ENCODE data around the gene BCAS4. TPM values are rescaled to one million over a fixed set of nuclear protein-coding genes. Genes with fewer than 3 reads are reported as not detected.
A peak's percentile ranks its signal among the peaks of the same experiment; 100 is the strongest.

Gene BCAS4
- total and polyA plus RNA-seq, 2 experiments from 2014 or later, result 22.2 to 24.8 TPM

DNA sequence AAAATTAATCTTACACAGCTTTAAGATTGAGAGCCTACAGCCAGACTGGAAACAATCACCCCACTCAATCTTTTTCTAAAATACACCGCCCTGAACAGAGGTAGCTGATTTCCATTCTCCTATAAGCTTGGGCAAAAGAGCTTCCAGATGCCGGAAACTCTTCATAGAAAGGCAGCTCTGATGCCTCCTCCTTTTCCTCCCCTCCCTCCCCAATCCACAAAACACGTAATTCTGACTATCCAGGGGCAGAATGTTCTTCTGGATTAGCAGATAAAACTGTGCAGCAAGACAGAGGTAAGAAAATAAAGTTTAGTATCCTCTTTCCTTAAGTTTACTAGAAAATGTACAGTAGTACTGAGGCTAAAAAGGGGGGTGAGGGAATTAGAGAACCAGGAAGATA, 120.6 kb downstream of the BCAS4 start (continued):
- TF ChIP-seq STAT1 (IDR thresholded peaks at IDR 0.05; ENCODE audit: unreplicated experiment) (no peak), NANOG (IDR thresholded peaks at IDR 0.05; ENCODE audit: borderline replicate concordance) (no peak), EZH2phosphoT487 (IDR thresholded peaks at IDR 0.05; ENCODE audit: unreplicated experiment) (no peak), ZNF331 (CRISPR knock-in tag; IDR thresholded peaks at IDR 0.05; ENCODE audit: low read depth) (no peak), EZH2 (IDR thresholded peaks at IDR 0.05; ENCODE audit: low read depth, unreplicated experiment) (no peak), JUNB (IDR thresholded peaks at IDR 0.05; ENCODE audit: unreplicated experiment) (no peak), POLR2AphosphoS5 (IDR thresholded peaks at IDR 0.05; ENCODE audit: low read depth) (no peak), ZNF114 (CRISPR knock-in tag; IDR thresholded peaks at IDR 0.05) (no peak)

DNA sequence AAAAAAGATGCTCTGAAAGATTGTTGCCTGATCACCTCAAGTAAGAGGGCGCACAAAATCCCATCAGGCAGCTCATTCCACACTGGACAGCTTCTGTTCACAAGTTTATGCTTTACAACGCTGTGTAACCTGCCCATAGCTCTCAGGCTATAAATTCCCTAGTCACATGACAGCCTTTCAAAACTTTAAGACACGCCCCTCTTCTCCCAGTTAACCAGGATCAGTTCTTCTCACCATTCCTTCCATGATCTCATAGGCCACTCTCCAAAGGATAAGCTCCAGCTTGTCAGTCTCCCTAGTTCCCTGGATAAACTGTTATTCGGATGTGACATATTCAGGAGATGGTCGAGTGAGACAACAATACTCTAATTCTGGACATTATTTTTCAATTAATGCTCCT, 121.4 kb downstream of the BCAS4 start:
- H3K4me3 ChIP-seq, result no peak overlapping the region
- peak overlapping the region; percentile 13; the same call in 1 of the 2 replicates for H3K4me2 ChIP-seq
- H3K27ac Mint-ChIP-seq, result no peak overlapping the region
- peaks cover 46% of the 10 kb centered on the region; the same call in 2 of the 3 replicates for H3K36me3 Mint-ChIP-seq (ENCODE audit: low read depth)
- peaks cover 56% of the 10 kb centered on the region for H3K4me1 ChIP-seq (ENCODE audit: insufficient read depth)
- no peaks in the 10 kb centered on the region; the same call in 1 of the 2 replicates for H3K36me3 ChIP-seq (ENCODE audit: insufficient read depth)
- H3K27me3 Mint-ChIP-seq (ENCODE audit: insufficient read depth, low read depth, poor library complexity), result peaks cover 6% of the 10 kb centered on the region
- no peaks in the 10 kb centered on the region for H3F3A ChIP-seq (replicated peaks; ENCODE audit: low read depth)
- H3K9me3 Mint-ChIP-seq, result no peaks in the 10 kb centered on the region
- DNase-seq (ENCODE audit: low spot score) (peak; percentile 52), ATAC-seq (peak; percentile 42)
- H3K9me2 ChIP-seq (ENCODE audit: insufficient read depth), result no peaks in the 10 kb centered on the region
- no peak overlapping the region for H3K27ac ChIP-seq (ENCODE audit: low read depth)
- no peak overlapping the region for H3K4me3 Mint-ChIP-seq
- no peaks in the 10 kb centered on the region for H3K27me3 ChIP-seq (ENCODE audit: insufficient read depth)
- H4K20me1 ChIP-seq (replicated peaks; ENCODE audit: insufficient read depth), result peaks cover 96% of the 10 kb centered on the region
- H2AFZ ChIP-seq, result no peak overlapping the region
- H3K79me2 ChIP-seq (replicated peaks; ENCODE audit: insufficient read depth), result peaks cover 100% of the 10 kb centered on the region
- peaks cover 61% of the 10 kb centered on the region for H3K4me1 Mint-ChIP-seq
- TF ChIP-seq ZNF331 (CRISPR knock-in tag; IDR thresholded peaks at IDR 0.05; ENCODE audit: low read depth) (no peak), JUNB (IDR thresholded peaks at IDR 0.05; ENCODE audit: unreplicated experiment) (no peak), ZNF114 (CRISPR knock-in tag; IDR thresholded peaks at IDR 0.05) (no peak), CREB1 (CRISPR knock-in tag; IDR thresholded peaks at IDR 0.05; ENCODE audit: low read depth) (no peak), NANOG (IDR thresholded peaks at IDR 0.05; ENCODE audit: borderline replicate concordance) (no peak), STAT1 (IDR thresholded peaks at IDR 0.05; ENCODE audit: unreplicated experiment) (no peak), EZH2 (IDR thresholded peaks at IDR 0.05; ENCODE audit: low read depth, unreplicated experiment) (no peak), EZH2phosphoT487 (IDR thresholded peaks at IDR 0.05; ENCODE audit: unreplicated experiment) (no peak), POLR2AphosphoS5 (IDR thresholded peaks at IDR 0.05; ENCODE audit: low read depth) (no peak)
- TF ChIP-seq, protein P1, sequence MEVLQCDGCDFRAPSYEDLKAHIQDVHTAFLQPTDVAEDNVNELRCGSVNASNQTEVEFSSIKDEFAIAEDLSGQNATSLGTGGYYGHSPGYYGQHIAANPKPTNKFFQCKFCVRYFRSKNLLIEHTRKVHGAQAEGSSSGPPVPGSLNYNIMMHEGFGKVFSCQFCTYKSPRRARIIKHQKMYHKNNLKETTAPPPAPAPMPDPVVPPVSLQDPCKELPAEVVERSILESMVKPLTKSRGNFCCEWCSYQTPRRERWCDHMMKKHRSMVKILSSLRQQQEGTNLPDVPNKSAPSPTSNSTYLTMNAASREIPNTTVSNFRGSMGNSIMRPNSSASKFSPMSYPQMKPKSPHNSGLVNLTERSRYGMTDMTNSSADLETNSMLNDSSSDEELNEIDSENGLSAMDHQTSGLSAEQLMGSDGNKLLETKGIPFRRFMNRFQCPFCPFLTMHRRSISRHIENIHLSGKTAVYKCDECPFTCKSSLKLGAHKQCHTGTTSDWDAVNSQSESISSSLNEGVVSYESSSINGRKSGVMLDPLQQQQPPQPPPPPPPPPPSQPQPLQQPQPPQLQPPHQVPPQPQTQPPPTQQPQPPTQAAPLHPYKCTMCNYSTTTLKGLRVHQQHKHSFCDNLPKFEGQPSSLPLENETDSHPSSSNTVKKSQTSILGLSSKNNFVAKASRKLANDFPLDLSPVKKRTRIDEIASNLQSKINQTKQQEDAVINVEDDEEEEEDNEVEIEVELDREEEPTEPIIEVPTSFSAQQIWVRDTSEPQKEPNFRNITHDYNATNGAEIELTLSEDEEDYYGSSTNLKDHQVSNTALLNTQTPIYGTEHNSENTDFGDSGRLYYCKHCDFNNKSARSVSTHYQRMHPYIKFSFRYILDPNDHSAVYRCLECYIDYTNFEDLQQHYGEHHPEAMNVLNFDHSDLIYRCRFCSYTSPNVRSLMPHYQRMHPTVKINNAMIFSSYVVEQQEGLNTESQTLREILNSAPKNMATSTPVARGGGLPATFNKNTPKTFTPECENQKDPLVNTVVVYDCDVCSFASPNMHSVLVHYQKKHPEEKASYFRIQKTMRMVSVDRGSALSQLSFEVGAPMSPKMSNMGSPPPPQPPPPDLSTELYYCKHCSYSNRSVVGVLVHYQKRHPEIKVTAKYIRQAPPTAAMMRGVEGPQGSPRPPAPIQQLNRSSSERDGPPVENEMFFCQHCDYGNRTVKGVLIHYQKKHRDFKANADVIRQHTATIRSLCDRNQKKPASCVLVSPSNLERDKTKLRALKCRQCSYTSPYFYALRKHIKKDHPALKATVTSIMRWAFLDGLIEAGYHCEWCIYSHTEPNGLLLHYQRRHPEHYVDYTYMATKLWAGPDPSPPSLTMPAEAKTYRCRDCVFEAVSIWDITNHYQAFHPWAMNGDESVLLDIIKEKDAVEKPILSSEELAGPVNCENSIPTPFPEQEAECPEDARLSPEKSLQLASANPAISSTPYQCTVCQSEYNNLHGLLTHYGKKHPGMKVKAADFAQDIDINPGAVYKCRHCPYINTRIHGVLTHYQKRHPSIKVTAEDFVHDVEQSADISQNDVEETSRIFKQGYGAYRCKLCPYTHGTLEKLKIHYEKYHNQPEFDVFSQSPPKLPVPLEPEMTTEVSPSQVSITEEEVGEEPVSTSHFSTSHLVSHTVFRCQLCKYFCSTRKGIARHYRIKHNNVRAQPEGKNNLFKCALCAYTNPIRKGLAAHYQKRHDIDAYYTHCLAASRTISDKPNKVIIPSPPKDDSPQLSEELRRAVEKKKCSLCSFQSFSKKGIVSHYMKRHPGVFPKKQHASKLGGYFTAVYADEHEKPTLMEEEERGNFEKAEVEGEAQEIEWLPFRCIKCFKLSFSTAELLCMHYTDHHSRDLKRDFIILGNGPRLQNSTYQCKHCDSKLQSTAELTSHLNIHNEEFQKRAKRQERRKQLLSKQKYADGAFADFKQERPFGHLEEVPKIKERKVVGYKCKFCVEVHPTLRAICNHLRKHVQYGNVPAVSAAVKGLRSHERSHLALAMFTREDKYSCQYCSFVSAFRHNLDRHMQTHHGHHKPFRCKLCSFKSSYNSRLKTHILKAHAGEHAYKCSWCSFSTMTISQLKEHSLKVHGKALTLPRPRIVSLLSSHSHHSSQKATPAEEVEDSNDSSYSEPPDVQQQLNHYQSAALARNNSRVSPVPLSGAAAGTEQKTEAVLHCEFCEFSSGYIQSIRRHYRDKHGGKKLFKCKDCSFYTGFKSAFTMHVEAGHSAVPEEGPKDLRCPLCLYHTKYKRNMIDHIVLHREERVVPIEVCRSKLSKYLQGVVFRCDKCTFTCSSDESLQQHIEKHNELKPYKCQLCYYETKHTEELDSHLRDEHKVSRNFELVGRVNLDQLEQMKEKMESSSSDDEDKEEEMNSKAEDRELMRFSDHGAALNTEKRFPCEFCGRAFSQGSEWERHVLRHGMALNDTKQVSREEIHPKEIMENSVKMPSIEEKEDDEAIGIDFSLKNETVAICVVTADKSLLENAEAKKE (CRISPR knock-in tag; IDR thresholded peaks at IDR 0.05), result no peak
- TF ChIP-seq, protein P2, sequence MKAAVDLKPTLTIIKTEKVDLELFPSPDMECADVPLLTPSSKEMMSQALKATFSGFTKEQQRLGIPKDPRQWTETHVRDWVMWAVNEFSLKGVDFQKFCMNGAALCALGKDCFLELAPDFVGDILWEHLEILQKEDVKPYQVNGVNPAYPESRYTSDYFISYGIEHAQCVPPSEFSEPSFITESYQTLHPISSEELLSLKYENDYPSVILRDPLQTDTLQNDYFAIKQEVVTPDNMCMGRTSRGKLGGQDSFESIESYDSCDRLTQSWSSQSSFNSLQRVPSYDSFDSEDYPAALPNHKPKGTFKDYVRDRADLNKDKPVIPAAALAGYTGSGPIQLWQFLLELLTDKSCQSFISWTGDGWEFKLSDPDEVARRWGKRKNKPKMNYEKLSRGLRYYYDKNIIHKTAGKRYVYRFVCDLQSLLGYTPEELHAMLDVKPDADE (IDR thresholded peaks at IDR 0.05), result no peak
- TF ChIP-seq, protein P3, sequence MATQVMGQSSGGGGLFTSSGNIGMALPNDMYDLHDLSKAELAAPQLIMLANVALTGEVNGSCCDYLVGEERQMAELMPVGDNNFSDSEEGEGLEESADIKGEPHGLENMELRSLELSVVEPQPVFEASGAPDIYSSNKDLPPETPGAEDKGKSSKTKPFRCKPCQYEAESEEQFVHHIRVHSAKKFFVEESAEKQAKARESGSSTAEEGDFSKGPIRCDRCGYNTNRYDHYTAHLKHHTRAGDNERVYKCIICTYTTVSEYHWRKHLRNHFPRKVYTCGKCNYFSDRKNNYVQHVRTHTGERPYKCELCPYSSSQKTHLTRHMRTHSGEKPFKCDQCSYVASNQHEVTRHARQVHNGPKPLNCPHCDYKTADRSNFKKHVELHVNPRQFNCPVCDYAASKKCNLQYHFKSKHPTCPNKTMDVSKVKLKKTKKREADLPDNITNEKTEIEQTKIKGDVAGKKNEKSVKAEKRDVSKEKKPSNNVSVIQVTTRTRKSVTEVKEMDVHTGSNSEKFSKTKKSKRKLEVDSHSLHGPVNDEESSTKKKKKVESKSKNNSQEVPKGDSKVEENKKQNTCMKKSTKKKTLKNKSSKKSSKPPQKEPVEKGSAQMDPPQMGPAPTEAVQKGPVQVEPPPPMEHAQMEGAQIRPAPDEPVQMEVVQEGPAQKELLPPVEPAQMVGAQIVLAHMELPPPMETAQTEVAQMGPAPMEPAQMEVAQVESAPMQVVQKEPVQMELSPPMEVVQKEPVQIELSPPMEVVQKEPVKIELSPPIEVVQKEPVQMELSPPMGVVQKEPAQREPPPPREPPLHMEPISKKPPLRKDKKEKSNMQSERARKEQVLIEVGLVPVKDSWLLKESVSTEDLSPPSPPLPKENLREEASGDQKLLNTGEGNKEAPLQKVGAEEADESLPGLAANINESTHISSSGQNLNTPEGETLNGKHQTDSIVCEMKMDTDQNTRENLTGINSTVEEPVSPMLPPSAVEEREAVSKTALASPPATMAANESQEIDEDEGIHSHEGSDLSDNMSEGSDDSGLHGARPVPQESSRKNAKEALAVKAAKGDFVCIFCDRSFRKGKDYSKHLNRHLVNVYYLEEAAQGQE (IDR thresholded peaks at IDR 0.05; ENCODE audit: unreplicated experiment), result no peak

Data from GM23338 (cell line).